ENCODE results near the gene GAREM1.

Gene GAREM1

DNA sequence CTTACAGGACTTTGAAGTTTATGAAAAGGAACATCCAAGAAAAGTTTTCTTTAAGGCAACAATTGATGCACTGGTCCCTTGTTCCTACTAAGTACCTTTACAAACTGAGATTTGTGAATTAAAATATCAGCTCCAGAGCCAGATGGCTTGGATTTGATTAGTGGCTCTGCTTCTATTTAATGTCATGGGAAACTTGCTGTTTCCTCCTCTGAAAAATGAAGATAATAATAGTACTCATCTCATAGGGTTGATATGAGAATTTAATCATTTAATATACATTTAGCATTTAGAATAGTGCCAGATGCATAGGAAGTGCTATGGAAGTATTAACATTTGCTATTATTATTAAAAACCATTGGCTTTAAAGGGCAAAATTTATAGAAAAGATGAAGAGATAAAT is 2.6 kb upstream of the GAREM1 start:
- peaks cover 28% of the 10 kb centered on the region for H3K27me3 Mint-ChIP-seq
- no peak overlapping the region for H3K4me3 Mint-ChIP-seq
- ATAC-seq (replicated peaks; ENCODE audit: extremely low read depth, poor library complexity, severe bottlenecking): no peak
- H3K27ac Mint-ChIP-seq (ENCODE audit: low read depth): no peak overlapping the region
- no peaks in the 10 kb centered on the region for H3K9me3 Mint-ChIP-seq
- DNase-seq (ENCODE audit: low spot score in 2 of 2): no peak
- peaks cover 28% of the 10 kb centered on the region for H3K4me1 Mint-ChIP-seq
- peaks cover 4% of the 10 kb centered on the region for H3K36me3 Mint-ChIP-seq (ENCODE audit: insufficient read depth)

DNA sequence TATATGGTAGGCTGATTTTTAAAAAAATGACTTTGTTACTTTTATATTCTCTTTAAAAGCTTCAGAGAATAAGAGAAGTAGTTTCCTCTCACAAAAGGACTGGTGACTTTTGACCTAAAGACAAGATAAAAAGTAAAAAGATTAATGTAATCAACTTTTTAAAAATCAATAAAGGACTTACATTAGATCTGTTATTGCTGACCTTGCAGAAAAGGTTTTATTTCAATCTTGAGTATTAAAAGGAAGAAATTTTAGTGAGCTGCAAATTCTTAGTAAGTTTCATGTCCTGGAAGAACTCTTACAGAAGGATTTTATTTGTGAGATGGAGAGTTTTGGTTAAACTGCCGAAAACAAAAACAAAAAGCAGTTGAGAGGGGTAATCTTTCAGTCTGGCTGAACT is 2.2 kb upstream of the GAREM1 start:
- Mint-ChIP-seq H3K27me3 (peaks cover 32% of the 10 kb centered on the region), H3K4me1 (peaks cover 28% of the 10 kb centered on the region), H3K36me3 (ENCODE audit: insufficient read depth) (peaks cover 4% of the 10 kb centered on the region), H3K9me3 (no peaks in the 10 kb centered on the region), H3K4me3 (no peak overlapping the region), H3K27ac (ENCODE audit: low read depth) (no peak overlapping the region)
- DNase-seq (ENCODE audit: low spot score in 2 of 2): no peak
- no peak for ATAC-seq (replicated peaks; ENCODE audit: extremely low read depth, poor library complexity, severe bottlenecking)

DNA sequence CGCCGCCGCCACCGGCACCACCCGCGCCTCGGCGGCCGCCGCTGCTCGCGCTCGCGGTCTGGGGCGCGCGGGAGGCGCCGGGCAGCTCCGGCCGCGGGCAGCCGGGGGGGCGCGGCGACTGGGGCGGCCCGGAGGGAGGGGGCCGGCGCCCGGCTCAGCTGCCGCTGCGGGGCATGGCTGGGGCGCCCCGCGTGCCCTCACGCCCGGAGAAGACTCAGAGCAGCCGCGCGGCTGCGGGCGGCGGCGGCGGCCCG is 295 bp downstream of the GAREM1 start:
- H3K27ac Mint-ChIP-seq (ENCODE audit: low read depth): no peak overlapping the region
- no peak for DNase-seq (ENCODE audit: low spot score in 2 of 2)
- peaks cover 4% of the 10 kb centered on the region for H3K36me3 Mint-ChIP-seq (ENCODE audit: insufficient read depth)
- no peaks in the 10 kb centered on the region for H3K9me3 Mint-ChIP-seq
- peaks cover 28% of the 10 kb centered on the region for H3K4me1 Mint-ChIP-seq
- ATAC-seq (replicated peaks; ENCODE audit: extremely low read depth, poor library complexity, severe bottlenecking): no peak
- H3K4me3 Mint-ChIP-seq: peak overlapping the region; percentile 81
- peaks cover 52% of the 10 kb centered on the region for H3K27me3 Mint-ChIP-seq

DNA sequence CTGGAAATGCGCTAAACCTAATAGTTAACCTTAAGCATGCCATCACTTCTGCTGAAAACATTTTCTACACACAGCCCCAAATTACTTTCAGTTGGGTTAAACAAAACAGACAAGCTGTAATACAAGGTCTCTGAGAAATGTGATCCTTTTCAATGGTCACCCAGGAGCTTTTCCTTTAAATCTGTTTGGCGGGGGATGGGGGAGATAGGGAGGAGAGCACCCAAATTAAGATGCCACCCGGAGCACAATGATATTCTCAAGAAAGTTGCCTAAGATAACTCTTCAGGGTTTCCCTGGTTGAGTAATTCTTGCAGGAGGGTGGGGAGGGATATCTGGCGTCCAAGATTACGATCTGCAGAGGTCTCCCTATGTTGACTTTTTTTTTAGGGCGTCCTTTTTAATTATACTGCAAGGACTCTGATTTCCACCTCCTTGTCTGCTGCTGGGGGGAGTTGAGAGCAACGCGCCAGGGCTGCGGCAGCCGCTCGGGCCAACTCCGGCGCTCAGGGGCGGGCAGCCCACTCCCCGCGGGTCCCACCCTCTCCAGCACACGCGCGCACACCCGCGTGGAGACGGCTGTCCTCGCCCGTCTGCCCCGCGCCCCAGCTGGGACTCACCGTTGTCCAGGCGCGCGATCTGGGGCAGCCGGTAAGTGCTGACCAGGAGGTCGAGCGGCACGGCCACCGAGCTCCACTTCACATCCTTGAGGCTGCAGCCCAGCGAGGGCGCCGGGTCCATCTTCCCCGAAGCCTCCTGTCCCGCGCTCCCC is 807 bp downstream of the GAREM1 start:
- no peak for ATAC-seq (replicated peaks; ENCODE audit: extremely low read depth, poor library complexity, severe bottlenecking)
- Mint-ChIP-seq H3K9me3 (no peaks in the 10 kb centered on the region), H3K4me1 (peaks cover 28% of the 10 kb centered on the region), H3K36me3 (ENCODE audit: insufficient read depth) (peaks cover 4% of the 10 kb centered on the region), H3K27me3 (peaks cover 57% of the 10 kb centered on the region), H3K4me3 (peak overlapping the region; percentile 81), H3K27ac (ENCODE audit: low read depth) (no peak overlapping the region)
- DNase-seq (ENCODE audit: low spot score in 2 of 2): no peak

DNA sequence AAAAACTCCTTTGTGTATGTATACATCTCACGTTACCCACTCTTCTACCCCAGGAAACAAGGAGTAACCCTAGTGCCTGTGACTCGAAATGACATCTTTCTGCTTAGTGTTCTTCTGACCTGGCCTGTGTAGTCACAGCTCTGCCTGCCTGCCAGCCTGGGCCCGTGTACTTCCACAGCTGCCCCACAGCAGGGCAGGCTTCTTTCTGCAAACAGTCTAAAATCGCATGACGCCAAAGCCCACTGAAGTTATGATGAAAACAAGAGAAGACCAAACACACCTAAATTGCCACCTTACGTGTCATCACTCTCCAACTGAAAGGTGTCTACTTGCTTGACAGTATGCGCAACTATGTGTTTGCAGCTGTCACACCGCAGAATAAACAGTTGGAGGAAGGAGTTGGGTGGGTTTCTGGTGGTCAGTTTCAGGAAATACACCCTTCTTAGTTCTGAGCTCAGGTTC is 1.5 kb downstream of the GAREM1 start:
- no peaks in the 10 kb centered on the region for H3K9me3 Mint-ChIP-seq
- peaks cover 64% of the 10 kb centered on the region for H3K27me3 Mint-ChIP-seq
- peaks cover 28% of the 10 kb centered on the region for H3K4me1 Mint-ChIP-seq
- peak overlapping the region; percentile 81 for H3K4me3 Mint-ChIP-seq
- ATAC-seq (replicated peaks; ENCODE audit: extremely low read depth, poor library complexity, severe bottlenecking): no peak
- H3K36me3 Mint-ChIP-seq (ENCODE audit: insufficient read depth): peaks cover 4% of the 10 kb centered on the region
- no peak for DNase-seq (ENCODE audit: low spot score in 2 of 2)
- no peak overlapping the region for H3K27ac Mint-ChIP-seq (ENCODE audit: low read depth)

DNA sequence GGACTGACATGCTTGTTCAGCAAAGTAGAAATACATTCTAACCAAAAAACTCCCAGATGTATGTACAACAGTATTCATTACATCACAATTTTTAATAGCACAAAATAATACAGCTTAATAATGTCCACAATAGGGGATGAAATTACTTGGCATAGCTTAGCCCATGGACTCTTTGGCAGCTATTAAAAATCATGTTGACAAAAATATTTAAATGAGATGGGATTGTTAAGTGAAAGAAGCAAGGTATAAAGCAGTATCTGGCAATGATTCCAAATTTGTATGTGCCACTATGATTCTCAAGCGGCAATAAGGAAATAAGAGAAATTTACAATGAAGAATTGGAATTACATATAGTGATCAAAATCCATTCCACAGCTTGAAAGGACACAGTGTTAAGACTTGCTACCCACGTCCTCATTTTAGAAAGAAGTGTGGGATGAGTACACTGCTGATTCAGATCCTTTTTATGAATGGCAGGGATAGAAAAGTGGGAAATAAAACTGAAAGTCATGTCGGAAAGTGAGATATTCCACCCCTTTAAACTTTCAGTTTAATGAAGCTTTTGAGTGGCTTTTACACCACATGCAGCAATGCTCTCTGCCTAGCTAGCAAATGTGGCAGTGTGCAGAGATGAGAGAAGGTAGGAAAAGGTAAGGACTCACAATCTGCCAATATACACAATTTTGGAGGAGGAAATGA is 2.4 kb downstream of the GAREM1 start:
- ATAC-seq (replicated peaks; ENCODE audit: extremely low read depth, poor library complexity, severe bottlenecking) (no peak), DNase-seq (ENCODE audit: low spot score in 2 of 2) (no peak)
- peaks cover 28% of the 10 kb centered on the region for H3K4me1 Mint-ChIP-seq
- no peak overlapping the region for H3K27ac Mint-ChIP-seq (ENCODE audit: low read depth)
- no peak overlapping the region for H3K4me3 Mint-ChIP-seq
- peaks cover 4% of the 10 kb centered on the region for H3K36me3 Mint-ChIP-seq (ENCODE audit: insufficient read depth)
- peaks cover 66% of the 10 kb centered on the region for H3K27me3 Mint-ChIP-seq
- H3K9me3 Mint-ChIP-seq: no peaks in the 10 kb centered on the region

DNA sequence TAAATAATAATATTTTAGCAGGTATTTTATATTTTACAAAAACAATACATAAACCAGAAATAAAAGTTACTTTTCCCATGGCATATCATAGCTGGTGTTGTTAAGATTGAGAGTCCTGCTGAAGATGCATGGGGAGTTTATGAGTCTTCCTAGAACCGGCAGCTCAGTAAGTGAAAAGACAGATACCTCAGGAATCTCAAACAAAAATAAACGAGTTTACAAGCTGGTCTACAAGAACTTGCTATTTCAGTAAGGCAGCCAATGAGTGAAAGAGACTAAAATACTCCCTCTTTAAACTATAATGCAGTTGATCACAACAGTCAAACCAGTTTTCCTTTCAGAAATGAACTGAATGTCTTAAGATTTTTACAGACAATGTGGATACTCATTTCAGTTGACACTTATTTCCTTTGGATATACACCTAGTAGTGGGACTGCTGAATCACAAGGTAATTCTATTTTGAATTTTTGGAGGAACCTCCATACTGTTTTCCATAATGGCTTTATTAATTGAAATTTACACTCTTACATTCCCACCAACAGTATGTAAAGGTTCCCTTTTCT is 8.9 kb downstream of the GAREM1 start:
- Mint-ChIP-seq H3K36me3 (ENCODE audit: insufficient read depth) (no peaks in the 10 kb centered on the region), H3K27me3 (peaks cover 44% of the 10 kb centered on the region), H3K9me3 (no peaks in the 10 kb centered on the region), H3K27ac (ENCODE audit: low read depth) (no peak overlapping the region), H3K4me1 (no peaks in the 10 kb centered on the region), H3K4me3 (no peak overlapping the region)
- ATAC-seq (replicated peaks; ENCODE audit: extremely low read depth, poor library complexity, severe bottlenecking) (no peak), DNase-seq (ENCODE audit: low spot score in 2 of 2) (no peak)

DNA sequence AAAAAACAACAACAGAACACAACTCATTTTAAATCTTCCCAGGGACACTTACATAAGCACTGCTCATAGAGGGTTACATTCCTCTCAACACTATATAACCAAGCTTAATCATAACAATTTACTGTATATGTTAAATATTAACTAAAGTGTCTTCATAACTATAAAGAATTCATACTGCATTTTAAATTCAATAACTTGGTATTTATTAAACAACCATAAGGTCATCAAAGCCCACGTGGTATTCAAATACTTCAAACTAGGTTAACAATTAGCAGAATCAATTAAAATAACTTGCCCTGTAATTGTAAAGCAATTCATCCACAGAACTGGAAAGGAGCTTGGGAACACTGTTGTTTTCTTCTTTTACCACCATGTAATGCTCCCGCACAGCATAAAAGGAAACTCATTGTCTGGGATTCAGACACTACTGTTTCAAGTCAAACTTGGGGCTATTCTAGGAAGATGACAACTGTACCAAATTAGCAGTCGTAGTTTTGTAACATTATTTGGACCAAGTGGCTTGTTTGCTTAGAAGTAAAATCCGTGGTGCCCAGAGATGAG is 10.4 kb downstream of the GAREM1 start:
- ATAC-seq (replicated peaks; ENCODE audit: extremely low read depth, poor library complexity, severe bottlenecking) (no peak), DNase-seq (ENCODE audit: low spot score in 2 of 2) (no peak)
- H3K9me3 Mint-ChIP-seq: no peaks in the 10 kb centered on the region
- no peak overlapping the region for H3K4me3 Mint-ChIP-seq
- peaks cover 47% of the 10 kb centered on the region for H3K27me3 Mint-ChIP-seq
- H3K36me3 Mint-ChIP-seq (ENCODE audit: insufficient read depth): no peaks in the 10 kb centered on the region
- no peak overlapping the region for H3K27ac Mint-ChIP-seq (ENCODE audit: low read depth)
- H3K4me1 Mint-ChIP-seq: no peaks in the 10 kb centered on the region

DNA sequence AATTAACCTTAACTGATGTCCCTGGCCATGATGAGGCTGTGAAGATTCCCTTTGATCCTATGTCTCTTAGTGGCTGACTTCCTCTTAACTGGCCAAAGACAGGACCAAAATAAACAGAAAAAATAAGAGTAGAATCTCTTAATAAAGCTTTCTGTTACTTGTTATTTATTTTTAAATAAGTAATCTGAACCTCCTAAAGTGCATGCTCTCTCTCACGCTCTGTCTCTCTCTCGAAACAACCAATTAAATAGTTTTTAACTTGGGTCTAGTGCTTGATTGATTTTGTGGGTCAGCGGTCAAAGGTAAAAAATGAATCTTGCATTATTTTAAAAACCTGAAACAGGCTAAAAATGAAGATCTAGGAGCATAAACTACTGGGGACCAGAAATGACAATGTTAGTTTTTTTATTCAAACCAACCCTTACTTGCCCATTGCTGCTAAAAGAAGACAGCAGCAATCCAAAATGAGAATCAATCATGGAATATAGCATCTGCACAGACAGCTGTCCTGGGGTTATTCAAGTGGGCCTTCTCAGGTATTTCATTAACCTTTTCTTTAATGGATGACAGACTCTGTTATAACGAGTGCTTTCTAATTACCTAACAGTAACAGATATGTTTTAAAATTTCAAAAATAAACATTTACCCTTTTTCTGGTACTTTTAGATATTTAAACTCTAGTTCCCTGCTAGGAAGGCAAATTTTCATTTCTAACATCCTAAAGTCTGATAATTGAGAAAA is 11.2 kb downstream of the GAREM1 start:
- Mint-ChIP-seq H3K36me3 (ENCODE audit: insufficient read depth) (no peaks in the 10 kb centered on the region), H3K9me3 (no peaks in the 10 kb centered on the region), H3K27me3 (peaks cover 47% of the 10 kb centered on the region), H3K4me3 (no peak overlapping the region), H3K27ac (ENCODE audit: low read depth) (no peak overlapping the region), H3K4me1 (no peaks in the 10 kb centered on the region)
- ATAC-seq (replicated peaks; ENCODE audit: extremely low read depth, poor library complexity, severe bottlenecking) (no peak), DNase-seq (ENCODE audit: low spot score in 2 of 2) (no peak)

DNA sequence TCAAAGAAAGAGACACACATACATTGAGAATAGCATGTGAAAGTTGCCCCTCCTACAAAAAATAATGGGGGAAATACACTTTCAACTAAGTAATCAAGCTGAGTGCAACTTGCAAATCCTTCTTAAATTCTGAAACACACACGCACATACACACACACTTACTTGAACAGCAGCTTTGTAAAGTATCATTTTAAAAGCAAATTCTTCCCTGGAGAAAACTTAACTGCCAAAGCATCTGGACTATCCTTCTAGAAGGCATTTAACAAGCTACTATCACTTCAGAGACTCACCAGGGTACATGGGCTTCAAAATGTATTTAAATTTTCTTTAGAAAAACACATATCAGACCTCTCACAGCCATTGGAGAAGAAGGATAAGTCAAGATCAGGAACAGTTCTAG is 15.3 kb downstream of the GAREM1 start:
- ATAC-seq (replicated peaks; ENCODE audit: extremely low read depth, poor library complexity, severe bottlenecking) (no peak), DNase-seq (ENCODE audit: low spot score in 2 of 2) (no peak)
- Mint-ChIP-seq H3K4me3 (no peak overlapping the region), H3K27ac (ENCODE audit: low read depth) (no peak overlapping the region), H3K9me3 (no peaks in the 10 kb centered on the region), H3K4me1 (no peaks in the 10 kb centered on the region), H3K36me3 (ENCODE audit: insufficient read depth) (no peaks in the 10 kb centered on the region), H3K27me3 (peaks cover 58% of the 10 kb centered on the region)

DNA sequence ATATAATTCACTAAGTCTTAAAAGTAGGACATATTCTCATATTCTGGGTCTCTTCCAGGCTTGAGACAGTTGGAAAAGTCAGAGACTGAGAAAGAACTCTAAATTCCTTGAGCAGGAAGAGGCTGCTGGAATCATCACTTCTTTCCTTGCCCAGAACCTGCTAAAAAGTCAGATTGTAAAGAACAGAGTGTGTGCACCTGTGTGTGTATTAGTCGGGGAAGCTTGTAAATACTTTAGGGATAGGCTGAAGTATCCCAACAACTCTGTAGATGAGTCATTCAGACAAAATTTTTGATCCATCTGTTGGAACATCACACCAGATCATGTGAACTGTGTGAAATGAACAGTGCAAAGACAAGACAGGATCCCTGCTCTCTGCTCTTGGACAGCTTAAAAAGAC is 16.1 kb downstream of the GAREM1 start:
- DNase-seq (ENCODE audit: low spot score in 2 of 2) (no peak), ATAC-seq (replicated peaks; ENCODE audit: extremely low read depth, poor library complexity, severe bottlenecking) (no peak)
- H3K27me3 Mint-ChIP-seq: peaks cover 58% of the 10 kb centered on the region
- H3K27ac Mint-ChIP-seq (ENCODE audit: low read depth): no peak overlapping the region
- no peaks in the 10 kb centered on the region for H3K36me3 Mint-ChIP-seq (ENCODE audit: insufficient read depth)
- H3K4me3 Mint-ChIP-seq: no peak overlapping the region
- no peaks in the 10 kb centered on the region for H3K9me3 Mint-ChIP-seq
- no peaks in the 10 kb centered on the region for H3K4me1 Mint-ChIP-seq

DNA sequence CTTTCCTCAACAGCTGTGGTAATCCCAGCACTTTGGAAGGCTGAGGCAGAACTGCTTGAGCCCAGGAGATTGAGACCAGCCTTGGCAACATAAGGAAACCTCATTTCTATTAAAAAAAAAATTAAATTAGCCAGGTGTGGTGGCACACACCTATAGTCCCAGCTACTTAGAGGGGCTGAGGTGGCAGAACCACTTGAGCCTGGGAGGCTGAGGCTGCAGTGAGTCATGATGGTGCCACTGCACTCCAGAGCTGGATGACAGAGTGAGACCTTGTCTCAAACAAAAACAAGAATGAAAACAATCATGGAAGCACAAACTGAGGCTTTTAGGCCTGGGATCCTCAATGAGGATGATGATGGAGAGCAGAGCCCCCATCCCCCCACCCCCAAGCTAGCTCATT is 19.8 kb downstream of the GAREM1 start:
- DNase-seq (ENCODE audit: low spot score in 2 of 2) (no peak), ATAC-seq (replicated peaks; ENCODE audit: extremely low read depth, poor library complexity, severe bottlenecking) (no peak)
- Mint-ChIP-seq H3K27me3 (peaks cover 41% of the 10 kb centered on the region), H3K27ac (ENCODE audit: low read depth) (no peak overlapping the region), H3K4me1 (no peaks in the 10 kb centered on the region), H3K4me3 (no peak overlapping the region), H3K9me3 (no peaks in the 10 kb centered on the region), H3K36me3 (ENCODE audit: insufficient read depth) (no peaks in the 10 kb centered on the region)

All from central memory CD8-positive, alpha-beta T cell (primary cell).